ENCODE data around the gene CRB2. TPM values are rescaled to one million over a fixed set of nuclear protein-coding genes. Genes with fewer than 3 reads are reported as not detected.

Gene CRB2
- total and polyA plus RNA-seq, 2 donors (not counting 1 experiment from before 2014, with no cell fraction given) = not detected

DNA sequence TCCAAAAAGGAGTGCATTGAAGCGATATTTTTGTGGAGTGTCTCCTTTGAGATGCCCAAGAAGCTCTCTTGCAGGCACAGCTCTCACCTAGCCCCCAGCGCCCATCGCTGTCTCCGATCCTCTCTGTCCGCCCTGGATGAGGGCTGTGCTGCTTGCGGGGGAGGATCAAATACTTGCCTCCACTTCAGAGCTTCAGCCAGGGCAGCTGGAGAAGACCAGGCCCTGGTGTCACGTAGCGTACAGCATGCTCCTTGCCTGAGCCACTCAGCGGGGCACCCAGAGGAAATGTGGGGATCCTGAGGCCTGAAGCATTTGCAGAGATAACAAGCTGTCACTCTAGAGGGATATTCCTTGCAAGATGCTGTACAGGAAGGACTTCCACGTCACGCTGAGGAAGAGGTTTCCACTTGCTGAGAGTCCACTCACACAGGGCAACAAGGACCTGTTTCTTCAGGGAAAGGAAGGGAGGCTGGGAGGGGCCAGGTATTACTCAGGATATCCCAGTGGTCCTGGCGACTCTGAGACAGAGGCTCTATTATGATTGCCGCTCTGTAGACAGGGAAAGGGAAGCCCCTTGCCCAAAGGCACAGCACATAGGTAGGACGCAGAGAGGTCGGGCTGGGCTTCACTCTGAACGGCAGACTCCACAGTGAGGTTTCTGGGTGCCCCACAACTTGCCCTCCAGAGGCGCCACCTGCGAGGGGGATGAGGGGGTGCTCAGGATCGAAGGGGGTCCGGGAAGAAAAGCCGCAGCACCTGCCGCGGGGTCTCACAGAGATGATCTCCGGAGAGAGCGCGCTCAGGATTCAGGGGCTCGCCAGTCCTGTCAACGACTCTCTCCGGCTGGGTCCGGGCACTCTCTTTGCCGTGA, 64.0 kb downstream of the CRB2 start:
- no peak overlapping the region for H3K4me3 ChIP-seq (replicated peaks in 1 of 4; ENCODE audit: control extremely low read depth in 1 of 4, insufficient read depth in 1 of 4, low read depth in 3 of 4, low read length in 4 of 4)
- no peaks in the 10 kb centered on the region for H3K79me2 ChIP-seq (ENCODE audit: control insufficient read depth, insufficient read depth, low read length)
- H3K27ac ChIP-seq (ENCODE audit: insufficient read depth, low read length) = no peak overlapping the region
- no peak overlapping the region for H2AFZ ChIP-seq (ENCODE audit: low read length)
- H3K4me2 ChIP-seq (ENCODE audit: extremely low read depth, insufficient read depth, low read length) = no peak overlapping the region
- no peak for DNase-seq (ENCODE audit: low read depth in 2 of 2)
- no peaks in the 10 kb centered on the region for H3K4me1 ChIP-seq (ENCODE audit: control insufficient read depth, extremely low read depth, insufficient read depth, low read length)
- no peaks in the 10 kb centered on the region for H3K27me3 ChIP-seq (ENCODE audit: control insufficient read depth, insufficient read depth, low read length)
- H3K9ac ChIP-seq (ENCODE audit: insufficient read depth, low read length) = no peak overlapping the region
- no peaks in the 10 kb centered on the region for H4K20me1 ChIP-seq (ENCODE audit: control insufficient read depth, extremely low read depth, insufficient read depth, low read length)
- TF ChIP-seq, protein P1, sequence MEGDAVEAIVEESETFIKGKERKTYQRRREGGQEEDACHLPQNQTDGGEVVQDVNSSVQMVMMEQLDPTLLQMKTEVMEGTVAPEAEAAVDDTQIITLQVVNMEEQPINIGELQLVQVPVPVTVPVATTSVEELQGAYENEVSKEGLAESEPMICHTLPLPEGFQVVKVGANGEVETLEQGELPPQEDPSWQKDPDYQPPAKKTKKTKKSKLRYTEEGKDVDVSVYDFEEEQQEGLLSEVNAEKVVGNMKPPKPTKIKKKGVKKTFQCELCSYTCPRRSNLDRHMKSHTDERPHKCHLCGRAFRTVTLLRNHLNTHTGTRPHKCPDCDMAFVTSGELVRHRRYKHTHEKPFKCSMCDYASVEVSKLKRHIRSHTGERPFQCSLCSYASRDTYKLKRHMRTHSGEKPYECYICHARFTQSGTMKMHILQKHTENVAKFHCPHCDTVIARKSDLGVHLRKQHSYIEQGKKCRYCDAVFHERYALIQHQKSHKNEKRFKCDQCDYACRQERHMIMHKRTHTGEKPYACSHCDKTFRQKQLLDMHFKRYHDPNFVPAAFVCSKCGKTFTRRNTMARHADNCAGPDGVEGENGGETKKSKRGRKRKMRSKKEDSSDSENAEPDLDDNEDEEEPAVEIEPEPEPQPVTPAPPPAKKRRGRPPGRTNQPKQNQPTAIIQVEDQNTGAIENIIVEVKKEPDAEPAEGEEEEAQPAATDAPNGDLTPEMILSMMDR (conservative IDR thresholded peaks at IDR 0.05 in 1 of 2, IDR thresholded peaks at IDR 0.05 in 1 of 2; ENCODE audit: low read depth in 1 of 2, low read length in 2 of 2) = no peak
- no peak for TF ChIP-seq EZH2 (IDR thresholded peaks at IDR 0.05; ENCODE audit: low read length, missing control alignments)
- H3K36me3 ChIP-seq (ENCODE audit: control insufficient read depth, insufficient read depth, low read length) = no peaks in the 10 kb centered on the region
- H3K9me3 ChIP-seq (ENCODE audit: control insufficient read depth, insufficient read depth, low read depth, low read length) = no peaks in the 10 kb centered on the region

DNA sequence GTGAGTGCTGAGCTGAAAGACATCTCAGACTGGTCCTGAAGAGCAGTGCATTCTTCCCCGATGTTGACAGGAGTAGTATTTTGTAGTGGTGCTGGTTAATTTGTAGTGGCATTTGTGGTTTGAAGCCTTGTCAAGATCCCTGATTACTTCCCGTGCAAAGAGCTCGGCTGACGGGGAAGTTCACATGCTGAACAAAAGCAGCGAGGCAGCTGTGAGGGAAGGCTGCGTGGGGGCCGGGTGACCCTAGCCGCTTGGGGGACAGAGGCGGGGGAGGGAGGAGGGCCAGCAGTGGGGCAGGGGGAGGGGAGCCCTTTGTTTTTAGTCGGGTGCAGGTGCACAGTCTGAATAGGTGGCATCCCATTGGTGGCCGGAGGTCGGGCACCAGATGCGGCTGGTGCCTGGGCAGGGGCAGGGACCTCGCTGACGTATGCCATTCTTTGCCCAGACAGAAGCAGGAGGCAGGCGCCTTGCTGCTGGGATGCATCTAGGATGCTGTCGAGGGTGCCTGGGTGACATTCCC, 64.7 kb downstream of the CRB2 start:
- Histone ChIP-seq H3K9me3 (ENCODE audit: control insufficient read depth, insufficient read depth, low read depth, low read length) (no peaks in the 10 kb centered on the region), H2AFZ (ENCODE audit: low read length) (no peak overlapping the region), H3K9ac (ENCODE audit: insufficient read depth, low read length) (no peak overlapping the region), H3K27ac (ENCODE audit: insufficient read depth, low read length) (no peak overlapping the region), H3K27me3 (ENCODE audit: control insufficient read depth, insufficient read depth, low read length) (no peaks in the 10 kb centered on the region), H3K4me2 (ENCODE audit: extremely low read depth, insufficient read depth, low read length) (no peak overlapping the region), H3K4me3 (replicated peaks in 1 of 4; ENCODE audit: control extremely low read depth in 1 of 4, insufficient read depth in 1 of 4, low read depth in 3 of 4, low read length in 4 of 4) (no peak overlapping the region), H3K4me1 (ENCODE audit: control insufficient read depth, extremely low read depth, insufficient read depth, low read length) (no peaks in the 10 kb centered on the region), H3K36me3 (ENCODE audit: control insufficient read depth, insufficient read depth, low read length) (no peaks in the 10 kb centered on the region), H3K79me2 (ENCODE audit: control insufficient read depth, insufficient read depth, low read length) (no peaks in the 10 kb centered on the region), H4K20me1 (ENCODE audit: control insufficient read depth, extremely low read depth, insufficient read depth, low read length) (no peaks in the 10 kb centered on the region)
- no peak for TF ChIP-seq EZH2 (IDR thresholded peaks at IDR 0.05; ENCODE audit: low read length, missing control alignments)
- TF ChIP-seq, protein P1 (conservative IDR thresholded peaks at IDR 0.05 in 1 of 2, IDR thresholded peaks at IDR 0.05 in 1 of 2; ENCODE audit: low read depth in 1 of 2, low read length in 2 of 2) = no peak
- DNase-seq (ENCODE audit: low read depth in 2 of 2) = no peak

DNA sequence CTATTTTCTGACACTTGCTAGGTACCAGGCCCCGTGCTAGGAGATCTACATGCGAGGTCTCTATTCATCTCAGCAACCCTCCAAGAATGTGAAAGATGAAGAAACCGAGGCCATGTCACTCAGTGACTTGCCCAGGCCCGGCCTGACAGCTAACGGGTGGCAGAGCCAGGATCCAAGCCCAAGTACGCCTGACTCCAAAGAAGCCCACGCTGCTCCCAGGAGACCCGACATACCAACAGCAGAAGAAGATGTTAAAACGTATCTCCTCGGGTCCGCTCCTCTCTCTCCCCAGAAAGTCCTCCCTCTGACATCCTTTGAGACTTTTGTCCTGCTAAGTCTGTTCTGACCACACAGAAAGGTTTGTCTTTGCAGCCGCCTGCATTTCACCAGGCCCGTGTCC, 65.2 kb downstream of the CRB2 start:
- TF ChIP-seq EZH2 (IDR thresholded peaks at IDR 0.05; ENCODE audit: low read length, missing control alignments) = no peak
- TF ChIP-seq, protein P1 (conservative IDR thresholded peaks at IDR 0.05 in 1 of 2, IDR thresholded peaks at IDR 0.05 in 1 of 2; ENCODE audit: low read depth in 1 of 2, low read length in 2 of 2) = no peak
- DNase-seq (ENCODE audit: low read depth in 2 of 2) = no peak

More for the DNA sequence above, 65.2 kb downstream of the CRB2 start:
- H3K9me3 ChIP-seq (ENCODE audit: control insufficient read depth, insufficient read depth, low read depth, low read length) = no peaks in the 10 kb centered on the region
- no peaks in the 10 kb centered on the region for H4K20me1 ChIP-seq (ENCODE audit: control insufficient read depth, extremely low read depth, insufficient read depth, low read length)
- H3K4me3 ChIP-seq (replicated peaks in 1 of 4; ENCODE audit: control extremely low read depth in 1 of 4, insufficient read depth in 1 of 4, low read depth in 3 of 4, low read length in 4 of 4) = no peak overlapping the region
- no peaks in the 10 kb centered on the region for H3K36me3 ChIP-seq (ENCODE audit: control insufficient read depth, insufficient read depth, low read length)
- H2AFZ ChIP-seq (ENCODE audit: low read length) = no peak overlapping the region
- H3K27me3 ChIP-seq (ENCODE audit: control insufficient read depth, insufficient read depth, low read length) = no peaks in the 10 kb centered on the region
- no peaks in the 10 kb centered on the region for H3K79me2 ChIP-seq (ENCODE audit: control insufficient read depth, insufficient read depth, low read length)
- H3K4me2 ChIP-seq (ENCODE audit: extremely low read depth, insufficient read depth, low read length) = no peak overlapping the region
- no peak overlapping the region for H3K9ac ChIP-seq (ENCODE audit: insufficient read depth, low read length)
- H3K4me1 ChIP-seq (ENCODE audit: control insufficient read depth, extremely low read depth, insufficient read depth, low read length) = no peaks in the 10 kb centered on the region
- H3K27ac ChIP-seq (ENCODE audit: insufficient read depth, low read length) = no peak overlapping the region

All from fibroblast of lung (primary cell).